Medulla oblongata (tissue), 1 donor: ENCODE measurements around the gene SELENOS.
A peak's percentile ranks its signal among the peaks of the same experiment; 100 is the strongest.

Experiments
- DNase-seq: peaks from one replicate; pipeline ENCODE4 v3.0.0-alpha.2; 2015; ENCODE audit errors: extremely low spot score

SELENOS gene

GRCh38 chr15:101250873-101251829 is 26.1 kb downstream of the SELENOS start:
- no peak for DNase-seq

- no peak for DNase-seq
These were observed 26.9 kb downstream of the SELENOS start for GRCh38 chr15:101250341-101250831.

- DNase-seq: no peak
These were observed 29.0 kb downstream of the SELENOS start for GRCh38 chr15:101248274-101248673.

GRCh38 chr15:101246824-101247745 is 30.2 kb downstream of the SELENOS start:
- no peak for DNase-seq

- no peak for DNase-seq
These were observed 30.9 kb downstream of the SELENOS start for GRCh38 chr15:101246391-101246790.

GRCh38 chr15:101244889-101245668 is 32.2 kb downstream of the SELENOS start:
- DNase-seq: no peak

GRCh38 chr15:101244036-101244781 is 33.1 kb downstream of the SELENOS start:
- DNase-seq: no peak

GRCh38 chr15:101243420-101243819 is 33.9 kb downstream of the SELENOS start:
- no peak for DNase-seq

GRCh38 chr15:101242999-101243336 is 34.3 kb downstream of the SELENOS start:
- DNase-seq: no peak

GRCh38 chr15:101242160-101242998 is 34.9 kb downstream of the SELENOS start:
- DNase-seq: peak; percentile 66

GRCh38 chr15:101240358-101240757 is 36.9 kb downstream of the SELENOS start:
- DNase-seq: no peak

GRCh38 chr15:101239724-101240136 is 37.6 kb downstream of the SELENOS start:
- DNase-seq: no peak

- DNase-seq: no peak
These were observed 40.0 kb downstream of the SELENOS start for GRCh38 chr15:101237251-101237650.

GRCh38 chr15:101233651-101234280 is 43.5 kb downstream of the SELENOS start:
- DNase-seq: no peak

GRCh38 chr15:101232677-101233076 is 44.6 kb downstream of the SELENOS start:
- DNase-seq: no peak

- DNase-seq: no peak
These were observed 49.0 kb downstream of the SELENOS start for GRCh38 chr15:101228313-101228712.

GRCh38 chr15:101225658-101226057 is 51.6 kb downstream of the SELENOS start:
- DNase-seq: no peak
